K562 (cell line): ENCODE data around the gene LAMTOR5. TPM values are rescaled to one million over a fixed set of nuclear protein-coding genes. Genes with fewer than 3 reads are reported as not detected.

Source experiments
- ARID1B ChIP-seq: fragments of 450-650 bp; IDR thresholded peaks from 2 replicates; pipeline ENCODE4 v1.6.1; 2016; ENCODE audit warnings: antibody characterized with exemption, mild to moderate bottlenecking, inconsistent platforms
- CC2D1A ChIP-seq: fragments of 450-650 bp; IDR thresholded peaks from 2 replicates; pipeline ENCODE4 v1.6.1; 2017; ENCODE audit warnings: mild to moderate bottlenecking
- ETV1 ChIP-seq: fragments of 450-650 bp; conservative IDR thresholded peaks from 2 replicates; pipeline ENCODE4 v1.6.1; 2016; ENCODE audit warnings: missing genetic modification characterization, control low read depth, low read depth, missing compliant biosample characterization
- GATA2 ChIP-seq: sonication (generic); formaldehyde crosslinking; IDR thresholded peaks from 2 replicates; pipeline ENCODE4 v1.4.0; 2020; ENCODE audit warnings: mild to moderate bottlenecking, missing genetic modification reagents
- NCOR1 ChIP-seq: fragments of 450-650 bp; IDR thresholded peaks from 2 replicates; pipeline ENCODE4 v1.6.1; 2016; ENCODE audit warnings: mild to moderate bottlenecking, moderate library complexity
- NRF1 ChIP-seq, 2 experiments: fragments of 450-650 bp; IDR thresholded peaks in 1 of 2; conservative IDR thresholded peaks in 1 of 2; 2 replicates each; pipeline ENCODE4 v1.6.1; 2014; ENCODE audit warnings: mild to moderate bottlenecking in 2 of 2
- TCF3 ChIP-seq: sonication (generic); formaldehyde crosslinking; IDR thresholded peaks from 2 replicates; pipeline ENCODE4 v1.4.0; 2020; ENCODE audit warnings: mild to moderate bottlenecking, missing genetic modification reagents
- TRIM28 ChIP-seq: fragments of 450-650 bp; IDR thresholded peaks from 2 replicates; pipeline ENCODE4 v1.6.1; 2017
- ZBTB43 ChIP-seq: sonication (generic); formaldehyde crosslinking; IDR thresholded peaks from 2 replicates; pipeline ENCODE4 v1.8.0; 2023; ENCODE audit warnings: mild to moderate bottlenecking, missing genetic modification reagents
- ZFP30 ChIP-seq: fragments of 250-450 bp; sonication (Bioruptor Pico); IDR thresholded peaks from 2 replicates; pipeline ENCODE4 v1.8.0; 2022; ENCODE audit warnings: moderate library complexity, mild to moderate bottlenecking, inconsistent platforms, borderline replicate concordance
- ZNF133 ChIP-seq: fragments of 250-450 bp; sonication (Bioruptor Pico); IDR thresholded peaks from 2 replicates; pipeline ENCODE4 v1.4.0; 2020; ENCODE audit warnings: mild to moderate bottlenecking
- ZNF140 ChIP-seq: fragments of 250-450 bp; sonication (Bioruptor Pico); IDR thresholded peaks from 2 replicates; pipeline ENCODE4 v1.8.0; 2021; ENCODE audit warnings: moderate library complexity, mild to moderate bottlenecking, inconsistent platforms
- polyA plus RNA-seq, 8 experiments: library from polyadenylated mRNA; depleted of rRNA in 4 of 8; stranded (reverse) in 5 of 8; unstranded in 3 of 8; fragments of >200 nt; fragmentation: Nextera tagmentation in 2 of 8; fragmentation: Illumina TruSeq in 1 of 8; extraction: Ambion mirVana in 2 of 8; extraction: Trizol in 1 of 8; gene quantifications; 2 replicates each; pipeline versions ENCODE4 v1.2.1 to v1.2.3, GENCODE V29; 2011 to 2014; ENCODE audit warnings: inconsistent platforms in 1 of 8, missing spikeins in 1 of 8
- total RNA-seq, 7 experiments: library from RNA; depleted of rRNA in 6 of 7; stranded (reverse); fragments of >200 nt in 6 of 7; fragmentation: Illumina TruSeq in 2 of 7; extraction: Trizol in 2 of 7; gene quantifications; 2 replicates each; pipeline versions ENCODE4 v1.2.1 to v1.2.3, GENCODE V29; 2011 to 2021; ENCODE audit warnings: low replicate concordance in 1 of 7
- TF ChIP-seq, protein P1 (sequence below): sonication (generic); formaldehyde crosslinking; IDR thresholded peaks from 2 replicates; pipeline ENCODE4 v1.8.0; 2023; ENCODE audit warnings: missing genetic modification reagents, mild to moderate bottlenecking, borderline replicate concordance
- TF ChIP-seq, protein P2 (sequence below): fragments of 450-650 bp; IDR thresholded peaks from 2 replicates; pipeline ENCODE4 v1.6.1; 2016; ENCODE audit warnings: missing biosample characterization, missing genetic modification characterization
- TF ChIP-seq, protein P3 (sequence below): fragments of 250-450 bp; sonication (Bioruptor Pico); IDR thresholded peaks from 2 replicates; pipeline ENCODE4 v1.5.0; 2020; ENCODE audit warnings: mild to moderate bottlenecking
- TF ChIP-seq, protein P4 (sequence below): sonication (generic); formaldehyde crosslinking; IDR thresholded peaks from 2 replicates; pipeline ENCODE4 v1.9.0; 2022; ENCODE audit warnings: mild to moderate bottlenecking, missing genetic modification reagents

The LAMTOR5 gene
- total and polyA plus RNA-seq, 9 of the 15 experiments (the other 6 are each of a cell fraction or from before 2014, with no cell fraction given) = 118 to 712 (median 241) TPM

DNA sequence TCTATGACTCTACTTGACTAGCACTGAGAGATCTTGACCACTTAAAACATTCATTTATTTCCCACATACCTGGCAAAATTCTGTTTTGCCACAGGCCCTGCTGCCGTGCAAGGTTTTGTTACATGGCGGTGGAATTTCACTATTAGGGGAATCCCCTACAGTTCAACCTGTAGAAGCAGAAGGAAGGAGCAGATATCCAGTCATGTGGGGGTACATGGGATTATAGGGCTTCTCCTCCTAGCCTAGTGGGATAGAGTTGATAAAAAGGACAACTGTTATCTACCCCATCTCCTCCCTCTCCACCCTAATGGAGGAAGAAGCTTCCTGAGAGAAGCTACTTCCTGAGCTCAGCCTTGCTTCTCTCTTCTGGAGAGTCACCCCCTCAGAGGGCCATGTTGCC, 25.7 kb upstream of the LAMTOR5 start (continued):
- TF ChIP-seq, protein P1, sequence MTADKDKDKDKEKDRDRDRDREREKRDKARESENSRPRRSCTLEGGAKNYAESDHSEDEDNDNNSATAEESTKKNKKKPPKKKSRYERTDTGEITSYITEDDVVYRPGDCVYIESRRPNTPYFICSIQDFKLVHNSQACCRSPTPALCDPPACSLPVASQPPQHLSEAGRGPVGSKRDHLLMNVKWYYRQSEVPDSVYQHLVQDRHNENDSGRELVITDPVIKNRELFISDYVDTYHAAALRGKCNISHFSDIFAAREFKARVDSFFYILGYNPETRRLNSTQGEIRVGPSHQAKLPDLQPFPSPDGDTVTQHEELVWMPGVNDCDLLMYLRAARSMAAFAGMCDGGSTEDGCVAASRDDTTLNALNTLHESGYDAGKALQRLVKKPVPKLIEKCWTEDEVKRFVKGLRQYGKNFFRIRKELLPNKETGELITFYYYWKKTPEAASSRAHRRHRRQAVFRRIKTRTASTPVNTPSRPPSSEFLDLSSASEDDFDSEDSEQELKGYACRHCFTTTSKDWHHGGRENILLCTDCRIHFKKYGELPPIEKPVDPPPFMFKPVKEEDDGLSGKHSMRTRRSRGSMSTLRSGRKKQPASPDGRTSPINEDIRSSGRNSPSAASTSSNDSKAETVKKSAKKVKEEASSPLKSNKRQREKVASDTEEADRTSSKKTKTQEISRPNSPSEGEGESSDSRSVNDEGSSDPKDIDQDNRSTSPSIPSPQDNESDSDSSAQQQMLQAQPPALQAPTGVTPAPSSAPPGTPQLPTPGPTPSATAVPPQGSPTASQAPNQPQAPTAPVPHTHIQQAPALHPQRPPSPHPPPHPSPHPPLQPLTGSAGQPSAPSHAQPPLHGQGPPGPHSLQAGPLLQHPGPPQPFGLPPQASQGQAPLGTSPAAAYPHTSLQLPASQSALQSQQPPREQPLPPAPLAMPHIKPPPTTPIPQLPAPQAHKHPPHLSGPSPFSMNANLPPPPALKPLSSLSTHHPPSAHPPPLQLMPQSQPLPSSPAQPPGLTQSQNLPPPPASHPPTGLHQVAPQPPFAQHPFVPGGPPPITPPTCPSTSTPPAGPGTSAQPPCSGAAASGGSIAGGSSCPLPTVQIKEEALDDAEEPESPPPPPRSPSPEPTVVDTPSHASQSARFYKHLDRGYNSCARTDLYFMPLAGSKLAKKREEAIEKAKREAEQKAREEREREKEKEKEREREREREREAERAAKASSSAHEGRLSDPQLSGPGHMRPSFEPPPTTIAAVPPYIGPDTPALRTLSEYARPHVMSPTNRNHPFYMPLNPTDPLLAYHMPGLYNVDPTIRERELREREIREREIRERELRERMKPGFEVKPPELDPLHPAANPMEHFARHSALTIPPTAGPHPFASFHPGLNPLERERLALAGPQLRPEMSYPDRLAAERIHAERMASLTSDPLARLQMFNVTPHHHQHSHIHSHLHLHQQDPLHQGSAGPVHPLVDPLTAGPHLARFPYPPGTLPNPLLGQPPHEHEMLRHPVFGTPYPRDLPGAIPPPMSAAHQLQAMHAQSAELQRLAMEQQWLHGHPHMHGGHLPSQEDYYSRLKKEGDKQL (CRISPR knock-in tag) = no peak
- TF ChIP-seq ZBTB43 (CRISPR knock-in tag) (no peak), ZNF133 (CRISPR knock-in tag) (no peak), CC2D1A (no peak), NCOR1 (0 out of 2 replicates have a peak, but pooled peaks have one; percentile 29), NRF1 (conservative IDR thresholded peaks at IDR 0.05 in 1 of 2, IDR thresholded peaks at IDR 0.05 in 1 of 2) (no peak), ETV1 (tag) (0 out of 2 replicates have a peak, but pooled peaks have one; percentile 36), TCF3 (CRISPR knock-in tag) (peak; percentile 74), ZNF140 (no peak), ZFP30 (CRISPR knock-in tag) (no peak), ARID1B (peak; percentile 72), GATA2 (peak; percentile 53; the same call in 1 of the 2 replicates), TRIM28 (no peak)
- TF ChIP-seq, protein P2, sequence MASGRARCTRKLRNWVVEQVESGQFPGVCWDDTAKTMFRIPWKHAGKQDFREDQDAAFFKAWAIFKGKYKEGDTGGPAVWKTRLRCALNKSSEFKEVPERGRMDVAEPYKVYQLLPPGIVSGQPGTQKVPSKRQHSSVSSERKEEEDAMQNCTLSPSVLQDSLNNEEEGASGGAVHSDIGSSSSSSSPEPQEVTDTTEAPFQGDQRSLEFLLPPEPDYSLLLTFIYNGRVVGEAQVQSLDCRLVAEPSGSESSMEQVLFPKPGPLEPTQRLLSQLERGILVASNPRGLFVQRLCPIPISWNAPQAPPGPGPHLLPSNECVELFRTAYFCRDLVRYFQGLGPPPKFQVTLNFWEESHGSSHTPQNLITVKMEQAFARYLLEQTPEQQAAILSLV = no peak
- TF ChIP-seq, protein P3, sequence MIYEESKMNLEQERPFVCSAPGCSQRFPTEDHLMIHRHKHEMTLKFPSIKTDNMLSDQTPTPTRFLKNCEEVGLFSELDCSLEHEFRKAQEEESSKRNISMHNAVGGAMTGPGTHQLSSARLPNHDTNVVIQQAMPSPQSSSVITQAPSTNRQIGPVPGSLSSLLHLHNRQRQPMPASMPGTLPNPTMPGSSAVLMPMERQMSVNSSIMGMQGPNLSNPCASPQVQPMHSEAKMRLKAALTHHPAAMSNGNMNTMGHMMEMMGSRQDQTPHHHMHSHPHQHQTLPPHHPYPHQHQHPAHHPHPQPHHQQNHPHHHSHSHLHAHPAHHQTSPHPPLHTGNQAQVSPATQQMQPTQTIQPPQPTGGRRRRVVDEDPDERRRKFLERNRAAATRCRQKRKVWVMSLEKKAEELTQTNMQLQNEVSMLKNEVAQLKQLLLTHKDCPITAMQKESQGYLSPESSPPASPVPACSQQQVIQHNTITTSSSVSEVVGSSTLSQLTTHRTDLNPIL (CRISPR knock-in tag) = no peak
- TF ChIP-seq, protein P4, sequence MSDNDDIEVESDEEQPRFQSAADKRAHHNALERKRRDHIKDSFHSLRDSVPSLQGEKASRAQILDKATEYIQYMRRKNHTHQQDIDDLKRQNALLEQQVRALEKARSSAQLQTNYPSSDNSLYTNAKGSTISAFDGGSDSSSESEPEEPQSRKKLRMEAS = no peak
